Activated T-cell treated with anti-CD3 and anti-CD28 coated beads for 48 hours (primary cell): Measurements from ENCODE around the gene RTBDN.
"Not testable (repeated sequence)": the region's sequence is repeated elsewhere in the genome, so short reads cannot be mapped to it uniquely, and the experiment has no call there.

ENCODE experiments used
- DNase-seq: peaks from one replicate; pipeline ENCODE4 v3.0.0-alpha.2; 2020; ENCODE audit warnings: low read depth

Gene RTBDN

DNA sequence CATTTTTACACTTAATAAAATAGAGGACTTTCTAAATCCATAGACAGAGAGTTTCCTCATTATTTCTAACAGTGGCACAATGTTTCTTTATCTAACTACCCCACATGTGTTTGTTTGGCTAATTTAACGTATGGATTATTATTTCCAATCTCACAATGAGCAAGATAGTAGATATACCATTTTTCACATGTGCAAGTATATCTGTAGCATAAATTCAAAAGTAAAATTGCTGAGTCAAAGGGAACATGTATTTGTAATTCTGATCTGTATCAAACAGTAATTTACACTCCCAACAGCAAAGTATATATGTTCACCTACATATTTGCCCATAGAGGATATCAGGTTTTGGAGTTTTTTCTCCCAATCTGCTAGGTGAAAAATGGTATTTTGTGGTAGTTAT is 22.3 kb upstream of the RTBDN start:
- DNase-seq, result no peak

DNA sequence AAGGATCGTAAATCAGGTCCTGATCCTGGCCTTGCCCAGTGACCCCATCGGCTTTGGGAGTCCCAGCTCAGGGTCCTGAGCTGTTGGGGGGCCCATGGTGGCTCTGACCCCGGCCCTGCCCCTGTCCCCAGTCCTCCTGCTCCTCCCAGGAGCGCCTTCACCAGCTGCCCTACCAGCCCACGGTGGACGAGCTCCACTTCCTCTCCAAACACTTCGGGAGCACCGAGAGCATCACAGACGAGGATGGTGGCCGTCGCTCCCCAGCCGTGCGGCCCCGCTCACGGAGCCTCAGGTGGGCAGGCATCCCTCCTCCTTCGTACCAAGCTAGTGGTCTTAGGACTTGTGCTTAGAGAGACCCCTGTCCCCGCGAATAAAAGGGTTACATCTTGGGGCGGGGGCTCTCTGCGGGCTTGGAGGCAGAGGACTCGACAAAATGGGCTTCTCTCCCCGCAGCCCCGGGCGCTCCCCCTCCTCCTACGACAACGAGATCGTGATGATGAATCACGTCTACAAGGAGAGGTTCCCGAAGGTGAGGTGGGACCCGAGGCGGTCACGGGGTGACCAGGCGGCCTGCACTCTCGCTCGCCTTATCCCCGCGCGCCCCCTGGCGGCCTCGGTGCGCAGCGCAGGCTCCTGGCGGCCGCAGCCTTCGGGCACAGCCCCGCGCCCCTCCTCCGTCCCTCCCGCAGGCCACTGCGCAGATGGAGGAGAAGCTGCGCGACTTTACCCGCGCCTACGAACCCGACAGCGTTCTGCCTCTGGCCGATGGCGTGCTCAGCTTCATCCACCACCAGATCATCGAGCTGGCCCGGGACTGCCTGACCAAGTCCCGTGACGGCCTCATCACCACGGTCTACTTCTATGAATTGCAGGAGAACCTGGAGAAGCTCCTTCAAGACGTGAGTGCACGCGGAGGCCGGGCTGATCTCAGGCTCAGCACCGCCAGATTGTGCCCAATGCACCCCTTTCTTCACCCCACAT is 13.1 kb upstream of the RTBDN start:
- DNase-seq, result peak; percentile 89

GRCh38 chr19:12846613-12847012 is 12.2 kb upstream of the RTBDN start:
- DNase-seq, result not testable (repeated sequence)

- DNase-seq, result no peak
Measured at GRCh38 chr19:12843999-12844732, 9.8 kb upstream of the RTBDN start.

DNA sequence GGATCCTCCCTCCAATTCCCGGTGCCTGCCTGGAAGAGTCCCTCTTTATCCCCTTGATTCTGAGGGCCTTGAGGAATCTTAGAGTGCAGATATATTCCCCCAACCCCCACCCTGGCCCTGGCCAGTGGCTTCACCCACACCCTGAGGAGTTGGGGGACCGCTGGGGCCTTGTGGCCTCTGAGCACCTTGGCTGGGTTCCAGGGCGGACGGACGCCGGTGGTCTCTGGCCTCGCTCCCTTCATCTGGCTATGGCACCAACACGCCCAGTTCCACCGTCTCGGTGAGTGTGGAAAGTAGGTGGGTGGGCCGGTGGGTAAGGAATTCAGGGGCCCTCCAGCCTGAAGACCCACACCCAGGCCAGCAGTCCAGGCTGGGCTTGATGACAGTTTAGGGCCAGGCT is 8.9 kb upstream of the RTBDN start:
- DNase-seq, result no peak

DNA sequence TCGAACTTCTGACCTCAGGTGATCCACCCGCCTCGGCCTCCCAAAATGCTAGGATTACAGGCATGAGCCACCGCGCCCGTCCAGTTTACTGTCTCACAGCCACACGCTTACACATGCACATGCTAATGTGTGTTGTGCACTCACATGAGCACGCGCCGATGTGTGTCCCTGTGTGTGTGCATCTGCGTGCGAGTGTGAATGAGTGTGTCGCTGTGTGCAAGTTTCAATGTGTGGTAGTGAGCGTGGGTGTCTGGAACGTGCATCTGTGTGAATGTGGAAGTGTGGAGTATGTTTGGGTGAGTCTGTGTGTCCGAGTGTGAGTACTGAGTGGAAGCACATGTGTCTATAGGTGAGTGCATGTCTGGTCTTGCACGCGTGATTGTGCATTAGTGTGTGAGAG is 8.1 kb upstream of the RTBDN start:
- DNase-seq, result no peak

- peak; percentile 30 for DNase-seq
Measured at GRCh38 chr19:12841094-12841493, 6.7 kb upstream of the RTBDN start.

GRCh38 chr19:12840091-12841079 is 6.0 kb upstream of the RTBDN start:
- DNase-seq, result peak; percentile 66

- DNase-seq, result no peak
Measured at GRCh38 chr19:12838886-12839756, 4.7 kb upstream of the RTBDN start.

- peak; percentile 62 for DNase-seq
Measured at GRCh38 chr19:12838182-12838885, 4.0 kb upstream of the RTBDN start, which contains the start of gene MAST1. Gene MAST1 (plus strand): TSS chr19:12838515. CDS start chr19:12838573, 58 bp downstream.

GRCh38 chr19:12837225-12837624 is 2.8 kb upstream of the RTBDN start:
- DNase-seq, result no peak

GRCh38 chr19:12836529-12836863 is 2.1 kb upstream of the RTBDN start:
- no peak for DNase-seq

DNA sequence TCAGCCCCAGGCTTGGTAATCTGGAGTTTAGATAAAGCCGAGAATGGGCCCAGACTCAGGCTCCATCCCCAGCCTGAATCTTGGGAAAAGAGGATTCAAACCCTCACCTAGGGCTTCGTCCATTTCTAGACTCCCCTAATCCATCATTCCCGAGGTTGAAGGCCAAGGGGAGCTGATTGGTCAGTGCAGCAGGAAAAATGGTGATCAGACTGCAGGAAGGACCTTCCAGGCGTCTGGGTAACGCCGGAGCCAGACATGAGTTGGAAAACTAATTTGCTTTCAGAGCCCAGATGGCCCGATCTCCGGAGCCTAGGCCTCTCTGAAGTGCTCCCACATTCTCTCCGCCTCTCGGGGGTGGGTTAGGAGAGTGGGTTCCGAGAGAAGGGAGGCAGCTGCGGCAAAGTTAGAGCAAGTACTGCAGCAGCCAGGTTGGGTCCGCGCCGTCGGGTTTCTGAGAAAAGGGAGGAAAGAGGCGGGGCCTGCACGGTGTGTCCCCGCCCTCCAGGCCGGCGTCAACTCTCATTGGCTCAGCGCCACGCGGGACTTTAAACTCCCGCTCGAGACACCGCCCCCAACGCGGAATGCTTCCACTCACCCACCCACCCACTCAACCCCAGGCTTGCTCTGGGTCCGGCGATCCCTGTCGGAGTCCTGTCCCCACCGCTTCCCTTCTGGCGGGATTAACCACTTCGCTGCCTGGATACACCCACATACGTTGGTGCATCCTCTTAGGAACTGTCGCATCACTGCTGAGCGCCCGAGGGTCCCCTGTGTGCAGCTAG is 788 bp upstream of the RTBDN start:
- peak; percentile 36 for DNase-seq

DNA sequence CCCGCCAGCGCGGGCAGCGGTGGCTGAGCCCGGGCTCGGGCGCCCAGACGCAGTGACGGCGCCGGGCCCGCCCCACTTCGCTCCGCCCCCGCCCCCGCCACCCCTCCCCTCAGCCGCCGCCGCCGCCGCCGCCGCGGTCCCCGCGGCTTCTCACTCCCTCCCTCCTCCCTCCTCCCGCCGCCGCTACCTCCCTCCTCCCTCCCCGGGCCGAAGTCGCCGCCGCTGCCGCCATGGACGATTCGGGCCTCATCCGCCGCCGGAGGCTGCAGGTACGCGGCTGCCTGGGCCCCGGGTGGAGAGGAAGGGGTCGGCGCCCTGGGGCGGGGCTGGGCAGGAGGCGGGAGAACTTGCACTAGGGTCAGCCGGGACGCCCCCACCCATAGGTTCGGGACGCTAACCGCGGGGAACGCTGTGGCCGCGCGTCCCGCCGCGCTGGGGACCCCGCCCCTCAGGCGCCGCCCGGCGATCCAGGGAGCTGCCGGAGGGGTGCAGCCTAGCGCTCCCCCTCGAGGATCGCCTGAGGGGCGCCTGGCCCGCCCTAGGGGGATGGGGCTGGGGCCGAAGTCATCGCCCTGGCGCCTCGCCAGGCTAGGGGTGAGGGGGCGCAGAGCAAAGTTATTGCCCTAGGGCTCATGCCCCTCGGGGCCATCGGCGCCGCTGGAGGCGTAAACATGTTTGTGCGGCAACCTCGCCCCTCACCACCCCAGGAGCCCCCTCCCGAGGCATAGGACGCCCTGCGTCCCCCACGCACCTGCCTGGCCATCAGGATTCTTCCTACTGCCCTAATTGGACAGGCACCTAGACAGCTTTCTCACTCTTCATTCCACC is 427 bp downstream of the RTBDN start:
- peak; percentile 25 for DNase-seq

- no peak for DNase-seq
Measured at GRCh38 chr19:12833418-12833737, 1.0 kb downstream of the RTBDN start.

GRCh38 chr19:12828494-12828893 is 5.9 kb downstream of the RTBDN start:
- no peak for DNase-seq

GRCh38 chr19:12825254-12826131 is 8.9 kb downstream of the RTBDN start:
- no peak for DNase-seq

DNA sequence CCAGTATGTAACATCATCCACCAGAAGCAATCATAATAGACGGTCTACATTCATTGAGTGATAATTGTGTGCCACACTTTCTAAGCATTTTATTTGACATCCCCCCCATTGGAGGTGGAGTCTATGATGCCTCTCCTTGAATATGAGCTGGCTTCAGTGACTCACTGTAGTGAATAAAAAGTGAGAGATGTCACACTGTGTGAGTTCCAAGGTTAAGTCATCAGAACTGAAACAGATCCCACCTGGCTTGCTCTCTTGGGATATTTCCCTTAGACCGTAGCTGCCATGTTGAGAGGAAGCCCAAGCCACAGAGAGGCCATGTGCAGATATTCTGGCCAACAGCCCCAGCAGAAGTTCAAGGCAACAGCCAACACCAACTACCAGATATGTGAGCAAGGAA is 12.6 kb downstream of the RTBDN start:
- no peak for DNase-seq
